CD4-positive, alpha-beta T cell treated with Interleukin-6 at 100 ng/mL for 8 hours (primary cell): ENCODE data around the gene PDE3B.
"Not testable (repeated sequence)": the region's sequence is repeated elsewhere in the genome, so short reads cannot be mapped to it uniquely, and the experiment has no call there.

Experiments used
- DNase-seq: peaks from one replicate; pipeline ENCODE4 v3.0.0-alpha.2; 2020; ENCODE audit warnings: mixed read lengths, low spot score

The PDE3B gene

GRCh38 chr11:14643697-14644225, at the start of gene PDE3B:
Gene PDE3B (plus strand): TSS chr11:14643804. CDS start chr11:14644076, 272 bp downstream.
- peak; percentile 72 for DNase-seq

GRCh38 chr11:14595261-14595660, 48.3 kb upstream of the PDE3B start:
- not testable (repeated sequence) for DNase-seq

GRCh38 chr11:14607713-14608112, 35.9 kb upstream of the PDE3B start:
- no peak for DNase-seq

GRCh38 chr11:14609902-14610301, 33.7 kb upstream of the PDE3B start:
- DNase-seq = no peak

- DNase-seq = no peak
Observed at GRCh38 chr11:14611939-14612338, 31.7 kb upstream of the PDE3B start.

- no peak for DNase-seq
Observed at GRCh38 chr11:14612694-14613093, 30.9 kb upstream of the PDE3B start.

GRCh38 chr11:14614091-14614622, 29.4 kb upstream of the PDE3B start:
- DNase-seq = no peak

- no peak for DNase-seq
Observed at GRCh38 chr11:14617241-14618027, 26.2 kb upstream of the PDE3B start.

- no peak for DNase-seq
Observed at GRCh38 chr11:14618060-14618459, 25.5 kb upstream of the PDE3B start.

- no peak for DNase-seq
Observed at GRCh38 chr11:14619603-14620531, 23.7 kb upstream of the PDE3B start.

GRCh38 chr11:14622223-14622954, 21.2 kb upstream of the PDE3B start:
- no peak for DNase-seq

GRCh38 chr11:14623036-14623435, 20.6 kb upstream of the PDE3B start:
- no peak for DNase-seq

- no peak for DNase-seq
Observed at GRCh38 chr11:14625586-14626205, 17.9 kb upstream of the PDE3B start.

GRCh38 chr11:14626650-14627049, 17.0 kb upstream of the PDE3B start:
- no peak for DNase-seq

GRCh38 chr11:14633506-14634224, 9.9 kb upstream of the PDE3B start:
- DNase-seq = not testable (repeated sequence)

GRCh38 chr11:14634813-14635212, 8.8 kb upstream of the PDE3B start:
- no peak for DNase-seq

- DNase-seq = no peak
Observed at GRCh38 chr11:14635546-14635945, 8.1 kb upstream of the PDE3B start.

- DNase-seq = peak; percentile 12
Observed at GRCh38 chr11:14636119-14636518, 7.5 kb upstream of the PDE3B start.

GRCh38 chr11:14637868-14638409, 5.7 kb upstream of the PDE3B start:
- DNase-seq = no peak

GRCh38 chr11:14638561-14638960, 5.0 kb upstream of the PDE3B start:
- DNase-seq = peak; percentile 19
